SHP77 treated with DMSO at 0.1 percent for 48 hours (cell line): ENCODE results near the gene CLEC2D.
"Not testable (repeated sequence)": the region's sequence is repeated elsewhere in the genome, so short reads cannot be mapped to it uniquely, and the experiment has no call there.

ENCODE experiments used
- DNase-seq: peaks from one replicate; lab custom pipeline; 2025; lab: John Stamatoyannopoulos, UW

Gene CLEC2D

DNA sequence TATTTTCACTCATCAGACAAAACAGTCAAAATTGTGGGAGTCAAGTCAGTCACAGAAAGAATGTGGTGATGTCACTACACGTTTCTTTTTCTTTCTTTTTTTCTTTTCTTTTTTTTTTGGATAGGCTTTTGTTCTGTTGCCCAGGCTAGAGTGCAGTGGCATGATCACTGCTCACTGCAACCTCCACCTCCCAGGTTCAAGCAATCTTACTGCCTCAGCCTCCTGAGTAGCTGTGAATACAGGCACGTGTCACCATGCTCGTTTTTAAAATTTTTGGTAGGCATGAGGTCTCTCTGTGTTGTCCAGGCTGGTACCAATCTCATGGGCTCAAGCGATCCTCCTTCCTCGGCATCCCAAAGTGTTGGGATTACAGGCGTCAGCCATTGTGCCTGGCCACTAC, 61.1 kb downstream of the CLEC2D start:
- no peak for DNase-seq

DNA sequence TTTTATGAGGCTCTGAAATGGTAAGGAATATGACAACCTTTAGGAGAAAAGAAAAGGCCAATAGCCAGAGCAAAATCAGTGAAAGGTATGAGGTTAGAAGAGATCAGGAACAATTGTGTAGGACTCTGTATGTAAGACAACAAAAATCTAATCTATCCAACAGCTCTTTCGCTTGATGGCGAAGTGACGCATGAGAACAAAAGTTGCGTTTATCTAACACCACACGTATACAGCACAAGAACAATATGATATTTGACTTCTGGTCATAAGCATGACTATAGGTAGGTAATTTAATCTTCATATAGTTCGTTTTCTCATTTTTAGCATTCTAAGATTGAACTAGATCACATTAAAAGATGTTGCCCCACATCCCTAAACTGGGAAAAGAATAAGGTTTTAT, 61.9 kb downstream of the CLEC2D start:
- no peak for DNase-seq

DNA sequence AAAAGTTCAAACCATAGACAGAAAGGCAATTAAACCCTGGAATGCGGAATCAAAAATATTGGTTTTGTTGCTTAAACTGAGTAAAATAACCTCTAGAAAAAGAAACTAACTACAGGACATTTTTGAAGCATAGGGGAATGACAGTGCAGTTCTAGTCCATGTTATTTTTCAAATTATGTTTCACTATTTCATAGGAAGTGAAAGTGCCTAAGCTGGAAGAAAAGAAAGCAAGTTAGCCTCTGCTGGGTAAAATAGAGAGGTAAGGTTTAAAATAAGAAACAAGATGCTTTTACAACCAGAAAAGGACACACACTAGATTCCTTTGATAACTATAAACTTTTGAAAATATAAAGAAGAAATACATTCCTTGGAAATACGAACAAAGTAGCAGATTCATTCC, 62.3 kb downstream of the CLEC2D start:
- no peak for DNase-seq

DNA sequence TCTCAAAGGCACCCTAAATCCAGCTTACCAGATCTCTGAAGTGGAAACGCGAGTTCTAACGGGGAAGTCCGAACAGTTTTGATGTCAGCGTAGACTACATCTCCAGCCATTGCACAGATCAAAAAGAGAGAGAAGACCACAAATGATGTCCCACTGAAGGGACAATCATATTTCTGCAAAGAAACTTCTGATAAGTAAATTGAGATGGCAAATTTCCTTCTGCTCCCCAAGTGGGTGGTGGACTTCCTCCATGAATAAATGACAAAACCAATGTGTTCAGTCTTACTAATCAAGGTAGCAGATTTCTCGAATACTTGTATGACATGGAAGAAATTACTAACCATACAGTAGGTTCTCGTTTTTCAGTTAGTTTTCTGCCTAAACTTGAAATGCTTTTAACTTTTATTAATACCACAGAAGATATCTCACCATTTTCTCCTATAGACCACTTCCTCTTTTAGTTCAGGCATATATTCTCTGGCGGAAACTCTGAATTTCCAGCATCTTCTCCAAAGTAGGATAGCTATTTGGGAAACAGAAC, 63.5 kb downstream of the CLEC2D start, which contains the start of gene CLECL1:
CLECL1 (minus strand) TSS at position 177 of the 541 bp plus-strand sequence.
- DNase-seq: no peak

DNA sequence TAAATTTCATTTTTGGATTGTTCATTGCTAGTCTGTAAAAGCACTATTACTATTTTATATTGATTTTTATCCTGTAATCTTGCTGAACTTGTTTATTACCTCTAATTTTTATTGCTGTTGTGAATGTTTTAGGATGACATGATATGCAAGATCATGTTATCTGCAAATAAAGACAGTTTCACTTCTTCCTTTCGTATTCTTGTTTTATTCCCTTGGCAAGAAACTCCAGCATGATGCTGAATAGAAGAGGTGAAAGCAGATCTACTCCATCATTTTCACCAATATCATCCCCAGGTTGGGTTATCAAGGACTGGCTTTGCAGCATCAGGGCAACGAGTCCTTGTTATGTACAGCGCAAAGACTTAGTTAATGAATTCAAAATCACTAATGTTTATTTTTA, 66.1 kb downstream of the CLEC2D start:
- no peak for DNase-seq

DNA sequence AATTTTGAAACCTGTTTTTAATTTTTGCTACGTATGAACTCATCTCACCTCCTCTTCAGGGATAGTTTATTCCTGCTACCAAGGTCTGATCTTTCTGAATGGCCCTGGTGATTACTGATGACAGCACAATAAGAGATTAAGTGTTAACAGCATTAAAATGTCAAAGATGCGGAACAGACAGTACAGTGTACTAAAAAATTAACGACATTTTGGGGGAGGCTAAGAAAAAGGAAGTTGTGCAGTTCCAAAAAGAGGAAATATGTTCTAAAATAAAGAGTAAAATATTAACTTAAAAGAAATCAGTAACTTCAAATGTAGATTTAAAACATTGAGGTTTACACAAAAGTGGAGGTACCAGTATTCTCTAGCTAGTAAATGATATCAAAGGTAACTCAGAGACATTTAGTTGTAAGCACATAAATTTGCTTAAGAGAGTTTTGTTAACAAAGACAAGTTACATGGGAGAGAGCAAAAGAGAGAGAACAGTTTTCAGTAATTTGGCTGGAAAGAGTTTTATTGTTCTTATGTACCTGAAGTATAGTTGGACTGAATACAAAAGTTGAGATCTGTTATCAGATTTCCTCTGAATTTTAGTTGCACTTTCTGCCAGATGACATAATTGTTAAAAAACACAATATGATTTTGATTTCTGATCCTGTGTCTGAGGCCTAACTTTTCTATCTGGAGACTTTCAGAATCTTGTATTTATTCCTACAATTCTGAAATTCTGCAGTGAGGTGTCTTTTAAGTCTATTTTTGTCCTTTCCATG, 67.6 kb downstream of the CLEC2D start:
- no peak for DNase-seq

DNA sequence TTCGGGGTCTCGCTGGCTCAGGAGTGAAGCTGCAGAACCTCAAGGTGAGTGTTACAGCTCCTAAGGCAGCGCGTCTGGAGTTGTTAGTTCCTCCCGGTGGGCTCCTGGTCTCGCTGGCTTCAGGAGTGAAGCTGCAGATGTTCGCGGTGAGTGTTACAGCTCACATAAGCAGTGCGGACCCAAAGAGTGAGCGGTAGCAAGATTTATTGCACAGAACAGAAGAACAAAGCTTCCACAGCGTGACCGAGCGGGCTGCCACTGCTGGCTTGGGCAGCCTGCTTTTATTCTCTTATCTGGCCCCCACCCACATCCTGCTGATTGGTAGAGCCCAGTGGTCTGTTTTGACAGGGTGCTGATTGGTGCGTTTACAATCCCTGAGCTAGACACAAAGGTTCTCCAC, 69.4 kb downstream of the CLEC2D start:
- not testable (repeated sequence) for DNase-seq

DNA sequence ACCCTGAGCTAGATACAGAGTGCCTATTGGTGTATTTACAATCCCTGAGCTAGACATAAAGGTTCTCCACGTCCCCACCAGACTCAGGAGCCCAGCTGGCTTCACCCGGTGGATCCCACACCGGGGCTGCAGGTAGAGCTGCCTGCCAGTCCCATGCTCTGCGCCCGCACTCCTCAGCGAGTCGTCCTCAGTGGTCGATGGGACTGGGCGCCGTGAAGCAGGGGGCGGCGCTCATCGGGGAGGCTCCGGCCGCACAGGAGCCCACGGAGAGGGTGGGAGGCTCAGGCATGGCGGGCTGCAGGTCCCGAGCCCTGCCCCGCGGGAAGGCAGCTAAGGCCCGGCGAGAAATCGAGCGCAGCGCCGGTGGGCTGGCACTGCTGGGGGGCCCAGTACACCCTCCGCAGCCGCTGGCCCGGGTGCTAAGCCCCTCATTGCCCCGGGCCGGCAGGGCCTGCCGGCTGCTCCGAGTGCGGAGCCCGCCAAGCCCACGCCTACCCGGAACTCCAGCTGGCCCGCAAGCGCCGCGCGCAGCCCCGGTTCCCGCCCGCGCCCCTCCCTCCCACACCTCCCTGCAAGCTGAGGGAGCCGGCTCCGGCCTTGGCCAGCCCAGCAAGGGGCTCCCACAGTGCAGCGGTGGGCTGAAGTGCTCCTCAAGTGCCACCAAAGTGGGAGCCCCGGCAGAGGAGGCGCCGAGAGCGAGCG, 70.0 kb downstream of the CLEC2D start:
- DNase-seq: not testable (repeated sequence)

DNA sequence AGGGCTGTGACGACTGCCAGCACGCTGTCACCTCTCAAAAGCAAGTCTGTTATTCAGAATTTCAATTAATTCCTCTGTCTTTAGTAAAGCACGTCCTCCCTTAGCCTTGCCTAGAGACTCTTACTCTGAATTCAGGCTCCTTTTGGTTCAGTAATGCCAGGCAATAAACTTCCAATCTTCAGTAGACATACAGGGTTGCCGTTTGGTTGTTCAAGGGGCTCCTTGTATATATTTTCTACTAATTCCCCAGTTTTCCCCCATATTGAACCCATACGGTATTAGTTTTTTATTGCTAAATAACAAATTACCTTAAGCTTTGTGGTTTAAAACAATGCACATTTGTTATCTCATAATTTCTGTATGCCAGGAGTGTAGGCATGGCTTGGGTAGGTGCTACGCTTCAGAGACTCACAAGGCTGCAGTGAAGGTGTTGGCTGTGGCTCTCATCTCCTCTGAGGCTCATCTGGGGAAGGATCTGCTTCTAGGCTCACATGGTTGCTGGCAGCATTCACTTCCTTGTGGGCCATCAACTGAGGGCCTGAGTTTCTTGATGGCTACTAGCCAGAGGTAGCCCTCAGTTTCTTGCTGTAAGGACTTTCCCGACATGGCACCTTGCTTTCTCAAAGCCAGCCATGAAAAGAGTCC, 70.7 kb downstream of the CLEC2D start:
- no peak for DNase-seq

DNA sequence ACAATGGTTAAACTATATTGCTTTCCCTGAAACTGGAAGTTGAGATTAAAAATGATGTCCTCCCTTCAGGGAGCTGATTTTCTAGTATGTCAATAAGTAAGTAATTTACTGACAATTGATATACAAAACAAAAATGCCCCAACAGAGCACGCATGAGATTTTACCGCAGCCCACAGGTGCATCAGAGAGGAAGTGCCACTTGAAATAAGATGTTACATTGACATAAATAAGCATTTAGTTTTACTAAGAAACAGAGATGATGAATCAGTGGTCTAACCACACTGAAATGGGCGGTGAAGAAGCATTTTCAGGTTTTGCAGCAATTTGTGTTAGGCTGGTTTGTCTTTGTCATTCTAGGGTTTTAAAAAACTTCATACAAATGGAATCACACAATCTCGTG, 72.2 kb downstream of the CLEC2D start:
- DNase-seq: no peak

DNA sequence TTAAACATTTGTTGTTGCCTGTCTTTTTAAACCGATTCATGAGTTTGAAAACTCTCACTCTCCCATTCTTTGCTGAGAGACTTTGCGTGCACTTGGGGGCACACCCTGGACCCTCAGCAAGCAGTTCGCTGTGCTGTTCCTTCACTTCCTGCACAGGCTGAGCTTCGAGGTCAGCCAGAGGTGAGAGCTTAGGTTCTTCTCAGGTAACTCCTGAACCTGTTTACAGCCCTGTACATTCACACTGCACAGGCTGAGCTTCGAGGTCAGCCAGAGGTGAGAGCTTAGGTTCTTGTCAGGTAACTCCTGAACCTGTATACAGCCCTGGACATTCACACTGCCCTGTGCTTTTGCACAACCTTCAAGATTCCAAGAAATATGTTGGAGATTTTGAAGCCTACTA, 73.1 kb downstream of the CLEC2D start:
- DNase-seq: no peak

DNA sequence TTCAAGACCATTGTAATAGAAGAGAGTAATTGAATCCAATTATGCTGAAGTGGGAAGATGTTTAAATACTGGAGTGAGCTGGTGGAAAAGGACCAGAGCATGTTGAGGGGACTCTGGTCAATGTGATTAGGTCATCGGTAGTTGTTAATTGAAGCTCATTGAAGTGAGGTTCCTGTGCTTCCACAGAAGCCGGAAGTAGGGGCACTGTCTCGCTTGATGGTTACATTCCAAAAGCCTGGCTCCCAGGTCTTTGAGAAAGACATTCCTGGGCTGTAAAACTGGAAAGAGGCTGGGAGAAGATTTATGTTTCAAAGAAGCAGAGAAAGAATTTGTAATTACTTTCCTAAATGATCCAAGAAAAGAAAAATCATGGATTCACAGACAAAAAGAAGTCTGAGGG, 75.7 kb downstream of the CLEC2D start:
- DNase-seq: no peak
